NCI-H524 (cell line): ENCODE data around the gene ITIH5.
A peak's percentile ranks its signal among the peaks of the same experiment; 100 is the strongest.
"Not testable (repeated sequence)": the region's sequence is repeated elsewhere in the genome, so short reads cannot be mapped to it uniquely, and the experiment has no call there.

Source experiments
- DNase-seq, 2 experiments: peaks; one replicate each; lab custom pipeline; 2025; lab: John Stamatoyannopoulos, UW

The ITIH5 gene

DNA sequence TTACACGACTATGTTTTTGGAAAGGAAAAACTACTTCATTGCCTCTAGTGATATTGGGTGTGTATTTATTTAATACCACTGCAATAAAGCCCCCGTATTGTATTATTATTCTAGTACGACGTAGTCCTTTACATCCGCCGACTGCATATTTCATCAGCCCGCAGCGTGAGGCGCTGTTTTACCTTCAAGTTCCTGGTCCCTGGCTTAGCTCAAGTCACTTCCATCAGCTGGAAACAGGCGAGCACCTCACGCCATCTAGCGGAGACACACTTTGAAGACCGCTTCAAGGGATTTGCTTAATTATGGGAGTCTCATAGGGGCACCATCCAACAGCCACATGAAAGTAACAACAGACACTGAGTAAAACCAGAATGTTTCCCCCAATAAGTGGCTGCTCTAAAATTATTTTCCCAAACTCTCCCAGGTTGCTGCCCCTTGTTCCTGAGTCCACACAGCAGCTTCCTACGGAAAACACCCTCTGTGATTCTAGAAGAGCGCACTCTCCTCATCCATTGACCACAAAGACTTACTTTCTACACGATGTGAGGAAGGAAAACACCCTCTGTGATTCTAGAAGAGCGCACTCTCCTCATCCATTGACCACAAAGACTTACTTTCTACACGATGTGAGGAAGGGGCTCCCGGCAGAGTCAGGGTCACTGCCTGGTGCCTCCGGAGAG lies 20.6 kb upstream of the ITIH5 start:
- DNase-seq, result peak; percentile 46 to 77

DNA sequence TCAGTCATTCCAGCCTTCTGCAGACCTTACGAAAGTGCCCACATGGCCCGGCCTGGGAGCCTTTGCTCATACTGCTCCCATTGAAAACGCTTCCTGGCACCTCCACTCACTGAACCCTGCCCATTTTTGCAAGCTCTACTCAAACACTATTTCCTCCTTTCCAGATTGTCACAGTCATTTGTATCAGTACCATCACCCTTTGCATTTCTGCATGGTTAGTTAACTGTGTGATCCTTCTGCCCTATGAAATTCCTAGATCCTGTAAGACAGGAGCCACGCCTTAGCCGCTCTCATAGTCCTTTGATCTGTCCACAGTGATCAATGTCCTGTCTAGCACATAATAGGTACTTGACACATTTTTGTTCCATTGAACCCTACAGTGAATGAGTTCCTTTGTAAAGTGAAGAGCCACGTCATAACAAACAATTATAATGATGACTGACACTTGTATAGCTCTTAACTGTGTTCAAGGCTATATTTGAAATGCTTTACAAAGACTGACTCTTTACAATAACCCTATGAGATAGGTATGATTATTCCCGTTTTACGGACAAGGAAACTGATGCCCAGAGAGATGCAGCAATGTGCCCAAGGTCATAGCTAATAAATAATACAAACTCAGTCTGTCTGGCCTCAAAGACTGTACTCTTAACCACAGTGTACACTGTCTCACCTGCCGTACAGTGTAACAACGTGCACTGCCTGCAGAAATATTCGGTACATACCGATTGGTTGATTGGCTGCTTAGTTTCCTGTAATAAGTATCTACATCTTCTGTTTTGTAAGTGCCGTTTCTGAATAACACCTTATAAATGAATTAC lies 19.8 kb upstream of the ITIH5 start:
- DNase-seq, result no peak

GRCh38 chr10:7680078-7680477 lies 13.3 kb upstream of the ITIH5 start:
- not testable (repeated sequence) for DNase-seq

DNA sequence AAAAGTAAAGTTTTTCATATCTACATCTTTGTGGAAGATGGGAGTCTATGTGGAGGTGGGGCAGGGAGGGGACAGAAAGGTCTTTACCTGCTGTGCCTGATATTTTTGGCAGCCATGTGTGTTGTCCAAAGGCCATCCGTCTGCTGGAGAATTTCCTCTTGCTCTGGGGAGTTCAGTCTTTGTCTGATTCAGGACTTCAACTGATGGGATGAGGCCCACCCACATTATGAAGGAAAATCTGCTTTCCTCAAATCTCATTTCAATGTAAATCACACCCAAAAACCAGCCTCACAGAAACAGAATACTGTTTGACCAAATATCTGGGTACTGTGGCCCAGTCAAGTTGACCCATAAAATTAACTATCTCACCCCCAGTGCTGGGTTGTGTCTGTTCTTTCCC lies 12.5 kb upstream of the ITIH5 start:
- no peak for DNase-seq

DNA sequence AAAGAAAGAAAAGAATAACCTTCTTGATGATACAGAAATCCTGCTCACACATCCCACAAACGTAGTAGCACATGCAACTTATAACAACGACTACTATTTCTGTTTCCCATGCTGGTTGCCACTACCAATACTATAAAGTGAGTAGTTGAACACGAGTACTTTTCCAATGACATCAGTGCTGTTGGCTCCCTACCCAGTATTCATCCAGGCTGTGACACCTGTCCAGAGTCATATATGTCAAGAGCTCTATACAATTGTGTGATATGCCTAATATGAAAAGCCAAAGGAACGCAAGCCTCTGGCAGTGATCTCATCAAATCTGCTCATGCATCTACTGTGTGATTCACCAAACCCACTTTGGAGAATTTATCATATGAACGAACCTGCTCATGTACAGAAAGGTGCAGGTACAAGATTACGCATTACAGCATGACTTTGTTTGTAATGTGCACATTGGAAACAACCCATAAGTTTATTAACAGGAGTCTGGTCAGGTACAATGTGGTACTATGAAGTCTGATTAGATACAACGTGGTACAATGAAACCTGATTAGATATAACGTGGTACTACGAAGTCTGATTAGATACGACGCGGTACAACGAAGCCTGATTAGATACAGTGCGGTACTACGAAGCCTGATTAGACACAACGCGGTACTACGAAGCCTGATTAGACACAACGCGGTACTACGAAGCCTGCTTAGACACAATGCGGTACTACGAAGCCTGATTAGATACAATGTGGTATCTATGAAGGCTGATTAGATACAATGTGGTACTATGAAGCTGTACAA lies 5.8 kb upstream of the ITIH5 start:
- no peak for DNase-seq

GRCh38 chr10:7670157-7670556 lies 3.4 kb upstream of the ITIH5 start:
- DNase-seq, result no peak

DNA sequence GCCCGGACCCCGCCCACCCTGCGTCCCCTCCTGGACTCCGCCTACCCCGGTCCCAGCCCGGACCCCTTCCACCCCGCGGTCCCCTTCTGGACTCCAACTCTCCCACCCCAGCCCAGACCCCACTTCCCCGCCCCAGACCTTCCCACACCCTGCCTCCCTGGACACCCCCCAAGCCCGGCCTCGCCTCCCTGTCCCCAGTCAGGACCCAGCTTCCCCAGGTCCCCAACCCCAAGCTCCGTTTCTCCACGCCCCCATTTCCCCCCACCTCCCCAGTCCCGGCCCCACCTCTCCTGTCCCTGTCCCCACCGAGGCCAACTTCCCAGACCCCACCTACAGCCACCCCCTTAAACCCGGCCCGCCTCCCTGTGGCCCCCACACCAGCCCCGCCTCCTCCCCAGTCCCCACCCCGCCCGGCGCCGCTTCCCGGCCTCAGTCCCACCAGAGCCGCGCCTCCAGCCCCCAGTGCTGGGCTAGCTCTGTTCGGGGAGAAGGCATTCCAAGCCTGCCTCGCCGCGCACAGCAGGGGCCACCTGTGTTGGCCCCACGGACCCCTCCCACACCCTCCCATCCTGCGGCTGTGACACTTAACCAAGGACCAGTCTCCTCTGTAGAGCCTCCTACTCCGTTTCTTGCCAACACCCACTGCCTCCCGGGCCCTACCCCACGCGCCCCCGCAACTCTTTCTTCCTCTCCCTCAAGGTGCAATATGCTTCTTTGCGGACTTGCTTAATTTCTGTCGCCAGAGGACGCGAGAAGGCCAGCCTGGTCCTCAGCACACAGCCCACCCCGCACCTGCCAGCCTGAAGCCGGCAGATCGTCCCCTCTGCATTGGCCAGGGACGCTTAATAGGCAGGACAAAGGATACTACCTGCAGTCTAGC lies 736 bp upstream of the ITIH5 start:
- DNase-seq, result peak in 1 of 2 experiments; percentile 2

GRCh38 chr10:7665767-7666166 lies 999 bp downstream of the ITIH5 start:
- DNase-seq, result peak in 1 of 2 experiments; percentile 8

DNA sequence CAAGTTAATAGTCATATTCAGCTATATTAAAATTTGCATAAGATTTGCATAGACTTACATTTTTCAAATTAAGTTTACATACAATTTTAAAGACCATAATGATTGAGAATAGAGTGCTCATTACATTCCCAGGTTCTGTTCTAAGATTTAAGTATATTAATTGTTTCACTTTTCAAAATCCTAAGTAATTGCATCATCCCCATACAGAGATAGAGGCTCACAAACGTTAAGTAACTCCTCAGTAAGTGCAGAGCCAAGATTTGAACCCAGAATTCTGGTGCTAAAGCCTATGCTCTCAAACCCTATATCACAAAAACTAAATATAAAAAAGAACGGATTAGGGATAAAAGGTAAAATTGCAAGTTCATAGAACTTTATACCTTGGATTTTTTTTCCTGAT lies 2.1 kb downstream of the ITIH5 start:
- no peak for DNase-seq

- DNase-seq, result no peak
Observed at GRCh38 chr10:7662522-7662921, 4.2 kb downstream of the ITIH5 start.

DNA sequence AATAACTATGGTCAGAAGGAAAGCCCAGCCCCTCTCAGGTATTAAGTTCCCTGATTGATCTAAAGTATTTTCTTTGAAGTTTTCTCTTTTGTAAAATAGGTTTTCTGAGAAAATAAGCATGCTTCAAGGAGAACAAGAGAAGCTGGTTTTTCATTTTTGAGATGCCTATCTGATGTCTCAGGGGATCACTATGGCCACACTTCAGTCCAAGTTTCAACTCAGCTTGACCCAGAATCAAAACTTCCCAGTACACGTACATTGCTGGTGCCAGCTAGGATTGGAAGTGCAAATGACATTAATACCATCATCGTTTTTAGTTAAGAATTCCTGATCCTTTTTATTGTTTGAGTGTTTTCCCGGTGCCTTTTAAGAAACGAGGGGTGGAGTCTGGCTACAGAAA lies 7.2 kb downstream of the ITIH5 start:
- DNase-seq, result no peak

GRCh38 chr10:7657552-7657951 lies 9.2 kb downstream of the ITIH5 start:
- DNase-seq, result no peak

DNA sequence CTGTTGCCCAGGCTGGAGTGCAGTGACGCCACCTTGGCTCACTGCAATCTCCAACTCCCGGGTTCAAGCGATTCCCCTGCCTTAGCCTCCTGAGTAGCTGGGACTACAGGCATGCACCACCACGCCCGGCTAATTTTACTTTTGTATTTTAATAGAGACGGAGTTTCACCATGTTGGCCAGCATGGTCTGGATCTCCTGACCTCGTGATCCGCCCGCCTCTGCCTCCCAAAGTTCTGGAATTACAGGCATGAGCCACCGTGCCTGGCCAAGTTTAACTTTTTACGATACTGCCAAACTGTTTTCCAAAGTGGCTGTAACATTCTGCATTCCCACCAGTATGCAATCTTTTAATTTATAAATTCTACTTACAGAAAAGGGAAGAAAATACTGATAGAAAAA lies 9.7 kb downstream of the ITIH5 start:
- not testable (repeated sequence) for DNase-seq

DNA sequence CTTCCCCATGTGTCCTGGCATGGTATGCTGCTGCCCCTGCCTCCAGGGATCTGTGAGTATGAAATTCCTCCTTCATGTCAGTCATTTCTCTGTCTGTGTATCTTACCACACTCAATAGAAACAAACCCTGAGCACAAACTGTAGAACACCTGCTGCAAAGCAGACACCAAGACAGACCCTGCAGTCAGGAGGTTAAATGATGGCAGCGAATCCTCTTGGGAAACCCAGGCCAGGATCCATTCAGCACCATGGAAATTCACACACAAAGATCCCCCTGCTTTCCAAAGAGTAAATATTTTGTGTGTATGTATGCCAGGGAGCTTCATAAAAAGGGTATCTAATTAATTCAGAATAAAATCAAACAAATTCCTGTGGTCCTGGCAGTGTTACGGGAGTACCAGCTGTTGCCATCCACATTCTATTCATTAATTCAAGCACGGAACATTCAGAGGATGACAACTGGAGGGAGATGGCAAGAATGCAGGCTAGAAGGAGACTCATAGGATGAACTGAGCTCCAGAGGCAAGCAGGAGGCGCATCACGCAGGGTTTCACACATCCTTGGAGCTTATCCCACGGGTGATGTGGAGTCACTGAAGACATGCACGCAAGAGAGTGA lies 14.8 kb downstream of the ITIH5 start:
- no peak for DNase-seq

- DNase-seq, result no peak
Observed at GRCh38 chr10:7649673-7650300, 17.0 kb downstream of the ITIH5 start.

- peak in 1 of 2 experiments; percentile 2 for DNase-seq
Observed at GRCh38 chr10:7647062-7647664, 19.6 kb downstream of the ITIH5 start.

DNA sequence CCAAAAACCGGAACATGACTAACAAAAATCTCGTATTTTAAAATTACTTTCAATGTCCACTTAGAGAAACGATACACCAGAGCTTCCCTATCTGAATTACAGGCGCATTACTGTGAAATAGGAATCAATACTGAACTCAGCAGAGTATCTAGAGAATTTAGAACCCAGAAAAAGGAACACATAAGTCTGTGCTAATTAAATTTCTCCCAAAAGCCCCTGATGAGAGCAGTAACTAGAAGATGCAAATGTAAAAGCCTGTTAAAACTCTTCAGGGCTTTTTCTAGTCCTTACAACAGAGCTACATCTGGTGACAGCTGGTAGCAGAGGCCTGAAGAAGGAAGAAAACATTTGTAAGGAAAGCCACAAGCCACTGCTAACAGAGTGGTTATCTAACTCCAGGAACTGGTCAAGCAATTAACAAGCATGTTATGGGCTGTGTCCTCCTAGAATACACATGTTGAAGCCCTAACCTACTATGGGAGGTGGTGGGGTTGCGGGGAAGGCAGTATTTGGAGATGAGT lies 24.2 kb downstream of the ITIH5 start:
- no peak for DNase-seq

- DNase-seq, result no peak
Observed at GRCh38 chr10:7635408-7636125, 31.2 kb downstream of the ITIH5 start.

- DNase-seq, result no peak
Observed at GRCh38 chr10:7634142-7634894, 32.4 kb downstream of the ITIH5 start.
